Suppressor macrophage treated with lipopolysaccharide for 4 hours (primary cell): Measurements from ENCODE around the gene STK31.
"Not testable (repeated sequence)": the region's sequence is repeated elsewhere in the genome, so short reads cannot be mapped to it uniquely, and the experiment has no call there.

Experiments
- DNase-seq: peaks from one replicate; pipeline ENCODE4 v3.0.0-alpha.2; 2020

STK31 gene

GRCh38 chr7:23811540-23811939 lies 101.5 kb downstream of the STK31 start:
- DNase-seq: peak; percentile 12

GRCh38 chr7:23828125-23828524 lies 118.1 kb downstream of the STK31 start:
- DNase-seq: not testable (repeated sequence)

DNA sequence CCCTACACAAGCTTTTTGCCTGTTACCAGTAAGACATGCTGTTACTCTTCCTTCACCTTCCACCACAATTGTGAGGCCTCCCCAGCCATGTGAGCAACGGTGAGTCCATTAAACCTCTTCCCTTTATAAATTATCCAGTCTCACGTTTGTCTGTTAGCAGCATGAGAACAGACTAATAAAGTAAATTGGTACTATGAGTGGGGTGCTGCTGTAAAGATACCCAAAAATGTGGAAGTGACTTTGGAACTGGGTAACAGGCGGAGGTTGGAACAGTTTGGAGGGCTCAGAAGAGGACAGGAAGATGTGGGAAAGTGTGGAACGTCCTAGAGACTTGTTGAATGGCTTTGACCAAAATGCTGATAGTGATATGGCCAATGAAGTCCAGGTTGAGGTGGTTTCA lies 122.7 kb downstream of the STK31 start:
- DNase-seq: not testable (repeated sequence)

DNA sequence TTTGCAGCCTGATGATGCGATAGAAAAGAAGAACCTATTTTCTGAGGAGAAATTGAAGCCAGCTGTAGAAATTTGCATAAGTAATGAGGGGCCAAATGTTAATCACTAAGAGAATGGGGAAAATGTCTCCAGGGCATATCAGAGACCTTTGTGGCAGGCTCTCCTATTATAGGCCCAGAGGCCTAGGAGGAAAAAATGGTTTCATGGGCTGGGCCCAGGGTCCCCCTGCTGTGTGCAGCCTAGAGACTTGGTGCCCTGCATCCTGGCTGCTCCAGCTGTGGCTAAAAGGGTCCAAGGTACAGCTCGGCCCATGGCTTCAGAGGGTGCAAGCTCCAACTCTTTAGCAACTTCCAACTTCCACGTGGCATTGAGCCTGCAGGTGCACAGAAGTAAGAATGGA lies 123.4 kb downstream of the STK31 start:
- no peak for DNase-seq

DNA sequence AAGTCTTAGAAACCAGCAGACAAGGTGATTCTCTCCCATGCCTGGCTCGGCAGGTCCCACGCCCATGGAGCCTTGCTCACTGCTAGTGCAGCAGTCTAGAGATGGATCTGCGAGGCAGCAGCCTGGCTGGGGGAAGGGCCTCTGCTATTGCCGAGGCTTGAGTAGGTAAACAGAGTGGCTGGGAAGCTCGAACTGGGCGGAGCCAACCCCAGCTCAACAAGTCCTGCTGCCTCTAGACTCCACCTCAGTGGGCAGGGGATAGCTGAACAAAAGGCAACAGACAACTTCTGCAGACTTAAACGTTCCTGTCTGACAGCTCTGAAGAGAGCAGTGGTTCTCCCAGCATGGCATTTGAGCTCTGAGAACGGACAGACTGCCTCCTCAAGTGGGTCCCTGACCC lies 134.8 kb downstream of the STK31 start:
- not testable (repeated sequence) for DNase-seq

DNA sequence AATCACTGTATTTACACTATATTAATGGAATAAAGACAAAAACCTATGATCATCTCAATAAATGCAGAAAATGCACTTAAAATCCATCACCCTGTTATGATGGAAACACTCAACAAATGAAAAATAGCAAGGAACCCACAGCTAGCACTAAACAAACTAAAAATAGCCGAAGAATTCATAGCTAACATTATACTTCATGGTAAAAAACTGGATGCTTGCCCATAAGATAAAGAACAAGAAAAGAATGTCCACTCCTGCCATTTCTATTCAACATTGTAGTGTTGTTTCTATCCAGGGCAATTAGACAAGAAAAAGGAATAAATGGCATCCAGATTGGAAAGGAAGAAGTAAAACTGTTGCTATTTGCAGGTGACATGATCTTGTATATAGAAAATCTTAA lies 142.1 kb downstream of the STK31 start:
- DNase-seq: no peak

- DNase-seq: no peak
Observed at GRCh38 chr7:23852988-23853387, 143.0 kb downstream of the STK31 start.

DNA sequence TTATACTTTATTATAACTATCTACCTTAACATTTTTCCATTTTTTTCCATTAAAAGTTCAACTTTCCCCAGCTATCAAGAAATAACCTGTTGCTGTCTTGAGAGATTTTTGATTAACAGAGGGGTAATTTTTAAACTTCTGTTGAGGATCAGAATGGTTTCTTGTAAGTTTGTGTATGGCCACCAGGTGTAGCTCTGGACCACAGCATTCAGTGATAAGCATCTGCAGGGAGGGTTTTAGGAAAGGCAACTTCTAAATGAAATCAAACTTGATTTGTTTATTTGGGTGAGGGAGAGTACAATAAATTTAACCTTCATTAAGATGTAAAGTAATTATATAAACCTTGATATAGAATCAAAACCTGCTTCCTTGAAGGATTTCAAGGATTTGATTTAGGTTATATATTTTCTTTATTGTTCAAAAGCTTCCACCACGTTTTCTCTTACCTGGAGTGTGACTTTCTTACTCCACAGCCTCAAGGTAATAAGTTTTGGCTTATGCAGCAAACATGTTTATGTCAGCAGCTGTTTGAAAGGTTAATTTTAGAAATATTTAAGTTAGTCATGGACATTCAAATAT lies 153.3 kb downstream of the STK31 start:
- DNase-seq: no peak

- DNase-seq: no peak
Observed at GRCh38 chr7:23864973-23865372, 155.0 kb downstream of the STK31 start.

- DNase-seq: no peak
Observed at GRCh38 chr7:23873306-23873705, 163.3 kb downstream of the STK31 start.

DNA sequence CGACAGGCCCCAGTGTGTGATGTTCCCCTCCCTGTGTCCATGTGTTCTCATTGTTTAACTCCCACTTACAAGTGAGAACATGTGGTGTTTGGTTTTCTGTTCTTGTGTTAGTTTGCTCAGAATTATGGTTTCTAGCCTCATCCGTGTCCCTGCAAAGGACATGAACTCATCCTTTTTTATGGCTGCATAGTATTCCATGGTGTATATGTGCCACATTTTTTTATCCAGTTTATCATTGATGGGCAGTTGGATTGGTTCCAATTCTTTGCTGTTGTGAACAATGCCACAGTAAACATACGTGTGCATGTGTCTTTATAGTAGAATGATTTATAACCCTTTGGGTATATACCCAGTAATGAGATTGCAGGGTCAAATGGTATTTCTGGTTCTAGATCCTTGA lies 166.5 kb downstream of the STK31 start:
- not testable (repeated sequence) for DNase-seq
